H9 (cell line): Measurements from ENCODE around the gene AKT1. TPM values are rescaled to one million over a fixed set of nuclear protein-coding genes. Genes with fewer than 3 reads are reported as not detected.

Source experiments
- DNase-seq: peaks from one replicate; pipeline ENCODE4 v3.0.0-alpha.2; 2017
- H2AFZ ChIP-seq: one replicate; pipeline ENCODE4 v1.6.1; 2013; ENCODE audit warnings: mild to moderate bottlenecking, low read length, control low read depth, moderate library complexity
- H2AK5ac ChIP-seq: 2 replicates; pipeline ENCODE4 v1.6.1; 2013; ENCODE audit warnings: low read length, control low read depth, mixed read lengths; ENCODE audit not compliant: insufficient read length
- H2BK120ac ChIP-seq: one replicate; pipeline ENCODE4 v1.6.1; 2013; ENCODE audit warnings: low read depth, mild to moderate bottlenecking, low read length, control low read depth, inconsistent platforms; ENCODE audit not compliant: poor library complexity, severe bottlenecking
- H2BK12ac ChIP-seq: 2 replicates; pipeline ENCODE4 v1.6.1; 2013; ENCODE audit warnings: low read length, control low read depth, mixed read lengths, low read depth; ENCODE audit not compliant: insufficient read length
- H2BK15ac ChIP-seq: 2 replicates; pipeline ENCODE4 v1.6.1; 2013; ENCODE audit warnings: low read depth, low read length, control low read depth
- H2BK20ac ChIP-seq: one replicate; pipeline ENCODE4 v1.6.1; 2013; ENCODE audit warnings: low read depth, mild to moderate bottlenecking, low read length, control low read depth, inconsistent platforms; ENCODE audit not compliant: poor library complexity, severe bottlenecking
- H2BK5ac ChIP-seq: 2 replicates; pipeline ENCODE4 v1.6.1; 2013; ENCODE audit warnings: low read length, control low read depth, mixed read lengths; ENCODE audit not compliant: insufficient read length
- H3K14ac ChIP-seq: 2 replicates; pipeline ENCODE4 v1.6.1; 2013; ENCODE audit warnings: low read length, control low read depth; ENCODE audit not compliant: insufficient read depth
- H3K18ac ChIP-seq: 2 replicates; pipeline ENCODE4 v1.6.1; 2013; ENCODE audit warnings: low read depth, mild to moderate bottlenecking, mixed read lengths, low read length, control low read depth; ENCODE audit not compliant: insufficient read length
- H3K23ac ChIP-seq: 2 replicates; pipeline ENCODE4 v1.6.1; 2013; ENCODE audit warnings: low read length, control low read depth, mixed read lengths, low read depth; ENCODE audit not compliant: insufficient read length
- H3K23me2 ChIP-seq: 2 replicates; pipeline ENCODE4 v1.6.1; 2013; ENCODE audit warnings: low read depth, mild to moderate bottlenecking, mixed read lengths, low read length, control low read depth; ENCODE audit not compliant: insufficient read length, poor library complexity, severe bottlenecking
- H3K27ac ChIP-seq: 2 replicates; pipeline ENCODE4 v1.5.1; 2013; ENCODE audit warnings: low read length, control low read depth, mixed read lengths, low read depth; ENCODE audit not compliant: insufficient read length
- H3K27me3 ChIP-seq: 2 replicates; pipeline ENCODE4 v1.6.1; 2013; ENCODE audit warnings: low read length, control low read depth, inconsistent platforms; ENCODE audit not compliant: insufficient read depth
- H3K4ac ChIP-seq: 2 replicates; pipeline ENCODE4 v1.6.1; 2013; ENCODE audit warnings: low read depth, mild to moderate bottlenecking, control low read depth, inconsistent platforms, low read length, moderate library complexity
- H3K4me1 ChIP-seq: 2 replicates; pipeline ENCODE4 v1.6.1; 2013; ENCODE audit warnings: low read length, control low read depth, inconsistent platforms; ENCODE audit not compliant: insufficient read depth
- H3K4me2 ChIP-seq: 2 replicates; pipeline ENCODE4 v1.6.1; 2013; ENCODE audit warnings: low read length, control low read depth, mixed read lengths; ENCODE audit not compliant: insufficient read length, insufficient read depth
- H3K56ac ChIP-seq: 2 replicates; pipeline ENCODE4 v1.6.1; 2013; ENCODE audit warnings: low read depth, mild to moderate bottlenecking, mixed read lengths, low read length, control low read depth; ENCODE audit not compliant: insufficient read length
- H3K79me1 ChIP-seq: 2 replicates; pipeline ENCODE4 v1.6.1; 2013; ENCODE audit warnings: low read depth, mild to moderate bottlenecking, moderate library complexity, low read length, control low read depth, inconsistent platforms; ENCODE audit not compliant: insufficient read depth, poor library complexity, severe bottlenecking
- H3K79me2 ChIP-seq: 2 replicates; pipeline ENCODE4 v1.6.1; 2013; ENCODE audit warnings: low read length, control low read depth, inconsistent platforms; ENCODE audit not compliant: insufficient read depth
- H3K9ac ChIP-seq: 2 replicates; pipeline ENCODE4 v1.6.1; 2013; ENCODE audit warnings: low read length, control low read depth, mixed read lengths; ENCODE audit not compliant: insufficient read length; ENCODE audit errors: extremely low read depth
- H3K9me3 ChIP-seq: one replicate; pipeline ENCODE4 v1.6.1; 2013; ENCODE audit warnings: low read depth, low read length, inconsistent platforms; ENCODE audit not compliant: control insufficient read depth
- H3T11ph ChIP-seq: one replicate; pipeline ENCODE4 v1.6.1; 2013; ENCODE audit warnings: mild to moderate bottlenecking, low read length, control low read depth, inconsistent platforms
- H4K20me1 ChIP-seq: one replicate; pipeline ENCODE4 v1.6.1; 2013; ENCODE audit not compliant: control insufficient read depth, insufficient read length, insufficient read depth
- H4K5ac ChIP-seq: 2 replicates; pipeline ENCODE4 v1.6.1; 2013; ENCODE audit warnings: low read depth, mild to moderate bottlenecking, mixed read lengths, low read length, control low read depth; ENCODE audit not compliant: insufficient read length
- H4K8ac ChIP-seq: replicated peaks from 2 replicates; pipeline ENCODE4 v1.6.1; 2013; ENCODE audit warnings: low read length, control low read depth, mixed read lengths, low read depth; ENCODE audit not compliant: insufficient read length
- H4K91ac ChIP-seq: 2 replicates; pipeline ENCODE4 v1.6.1; 2013; ENCODE audit warnings: low read depth, mild to moderate bottlenecking, moderate library complexity, mixed read lengths, low read length, control low read depth; ENCODE audit not compliant: insufficient read length
- H3K27ac Mint-ChIP-seq, 3 experiments: 2 replicates in 2 of 3; 3 replicates in 1 of 3; pipeline ENCODE4 v1.8.0; 2020 to 2021; ENCODE audit warnings: mixed read lengths in 3 of 3, mild to moderate bottlenecking in 1 of 3, moderate library complexity in 1 of 3
- H3K27me3 Mint-ChIP-seq: 2 replicates; pipeline ENCODE4 v1.8.0; 2021; ENCODE audit warnings: low read depth, mild to moderate bottlenecking, moderate library complexity, mixed read lengths
- H3K36me3 Mint-ChIP-seq, 3 experiments: 2 replicates in 2 of 3; 3 replicates in 1 of 3; pipeline ENCODE4 v1.8.0; 2020 to 2021; ENCODE audit warnings: low read depth in 3 of 3, mixed read lengths in 3 of 3; ENCODE audit not compliant: insufficient read depth in 1 of 3
- H3K4me1 Mint-ChIP-seq, 2 experiments: 2 replicates each; pipeline ENCODE4 v1.8.0; 2020; ENCODE audit warnings: mixed read lengths in 2 of 2
- H3K4me3 Mint-ChIP-seq, 2 experiments: 2 replicates in 1 of 2; 3 replicates in 1 of 2; pipeline ENCODE4 v1.8.0; 2020 to 2021; ENCODE audit warnings: mild to moderate bottlenecking in 2 of 2, mixed read lengths in 2 of 2, moderate library complexity in 1 of 2
- H3K9me3 Mint-ChIP-seq, 2 experiments: 2 replicates in 1 of 2; 3 replicates in 1 of 2; pipeline ENCODE4 v1.8.0; 2020; ENCODE audit warnings: mild to moderate bottlenecking in 2 of 2, mixed read lengths in 2 of 2, moderate library complexity in 1 of 2
- CTCF ChIP-seq: fragments of 200-600 bp; sonication (generic); conservative IDR thresholded peaks from 3 replicates; pipeline ENCODE4 v1.8.0; 2021; ENCODE audit warnings: antibody characterized with exemption, mild to moderate bottlenecking
- WGBS: extraction: QIAGEN DNeasy Blood & Tissue Kit; methylation state at CpG from one replicate; pipeline ENCODE4 v1.1.7; 2013; ENCODE audit warnings: missing lambda C conversion rate, low lambda C conversion rate, mixed read lengths; ENCODE audit not compliant: insufficient read length; ENCODE audit errors: extremely low coverage; 5-methylcytosine and 5-hydroxymethylcytosine counted together
- total RNA-seq: library from RNA; stranded (reverse); gene quantifications from 2 replicates; pipeline ENCODE4 v1.2.1, GENCODE V29; 2021

AKT1 gene
- total RNA-seq, 1 experiment from 2014 or later, result 101 TPM

DNA sequence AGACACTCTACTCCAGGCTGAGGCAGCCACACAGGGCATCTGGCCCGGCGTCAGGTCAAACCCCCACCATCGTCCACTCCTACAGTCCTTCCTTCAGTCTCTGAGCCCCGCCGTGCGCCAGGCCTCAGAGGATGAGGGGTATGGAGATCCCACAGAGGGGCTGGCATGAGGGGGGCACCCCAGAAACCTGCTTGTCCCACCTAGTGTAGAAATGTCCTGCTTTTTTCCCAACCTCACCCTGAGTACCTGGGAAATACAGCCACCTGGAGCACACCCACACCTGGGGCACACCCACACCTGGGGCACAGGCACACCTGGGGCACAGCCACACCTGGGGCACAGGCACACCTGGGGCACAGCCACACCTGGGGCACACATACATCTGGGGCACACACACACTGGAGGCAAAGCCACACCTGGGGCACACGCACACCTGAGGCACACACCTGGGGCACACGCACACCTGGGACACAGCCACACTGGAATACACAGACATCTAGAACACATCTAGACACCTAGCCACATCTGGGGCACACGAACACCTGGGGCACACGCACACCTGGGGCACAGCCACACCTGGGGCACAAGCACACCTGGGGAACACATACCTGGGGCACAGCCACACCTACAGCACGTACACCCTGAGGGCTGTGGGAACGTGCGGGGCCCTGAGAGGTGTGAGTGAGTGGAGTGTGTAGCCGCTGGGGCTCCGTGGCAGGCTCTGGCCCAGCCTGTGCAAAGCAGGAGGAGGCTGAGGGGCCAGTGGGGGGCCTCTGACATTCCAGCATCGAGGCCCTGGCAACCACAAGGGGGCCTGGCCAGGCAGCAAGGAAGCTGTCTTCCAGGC lies 18.4 kb downstream of the AKT1 start:
- no peak overlapping the region for H3K4ac ChIP-seq
- H4K5ac ChIP-seq, result no peak overlapping the region
- H4K91ac ChIP-seq, result no peak overlapping the region
- no peak overlapping the region for H2BK15ac ChIP-seq
- no peak overlapping the region for H3K9ac ChIP-seq
- Mint-ChIP-seq H3K9me3 (no peaks in the 10 kb centered on the region), H3K27me3 (no peaks in the 10 kb centered on the region), H3K4me3 (no peak overlapping the region), H3K4me1 (no peaks in the 10 kb centered on the region), H3K36me3 (peaks cover 12 to 31% (median 23%) of the 10 kb centered on the region in 3 experiments; a peak in 6 of 7 replicates), H3K27ac (no peak overlapping the region)
- no peak overlapping the region for H2BK120ac ChIP-seq
- H3K9me3 ChIP-seq, result no peaks in the 10 kb centered on the region
- H3K27me3 ChIP-seq, result no peaks in the 10 kb centered on the region
- H2AK5ac ChIP-seq, result no peak overlapping the region
- H2AFZ ChIP-seq, result no peak overlapping the region
- H3K79me1 ChIP-seq, result no peaks in the 10 kb centered on the region
- no peaks in the 10 kb centered on the region for H3K79me2 ChIP-seq
- TF ChIP-seq CTCF, result peak; percentile 49; the same call in 2 of the 3 replicates
- no peak overlapping the region for H3K18ac ChIP-seq
- no peak overlapping the region for H2BK12ac ChIP-seq
- DNase-seq, result no peak
- no peak overlapping the region for H3T11ph ChIP-seq
- no peaks in the 10 kb centered on the region for H3K4me1 ChIP-seq
- no peaks in the 10 kb centered on the region for H4K20me1 ChIP-seq
- H3K14ac ChIP-seq, result no peak overlapping the region; the same call in 1 of the 2 replicates
- no peak overlapping the region for H4K8ac ChIP-seq
- H3K4me2 ChIP-seq, result no peak overlapping the region
- no peak overlapping the region for H3K27ac ChIP-seq
- WGBS, result no CpG with 5 or more reads among the region's 16 CpGs
- no peaks in the 10 kb centered on the region for H3K23me2 ChIP-seq
- H2BK20ac ChIP-seq, result no peak overlapping the region
- no peak overlapping the region for H2BK5ac ChIP-seq
- no peak overlapping the region for H3K56ac ChIP-seq
- H3K23ac ChIP-seq, result no peak overlapping the region
